Osteocyte (in vitro differentiated cells): ENCODE results near the gene DNAI4. TPM values are rescaled to one million over a fixed set of nuclear protein-coding genes. Genes with fewer than 3 reads are reported as not detected.

ENCODE experiments used
- DNase-seq: peaks from one replicate; pipeline ENCODE4 v3.0.0; 2021; ENCODE audit warnings: mixed read lengths; ENCODE audit not compliant: unreplicated experiment; ENCODE audit errors: extremely low spot score
- H3K27ac Mint-ChIP-seq: one replicate; pipeline ENCODE4 v1.8.0; 2021; ENCODE audit warnings: mild to moderate bottlenecking, mixed read lengths; ENCODE audit not compliant: unreplicated experiment
- H3K27me3 Mint-ChIP-seq: one replicate; pipeline ENCODE4 v1.8.0; 2021; ENCODE audit warnings: mixed read lengths; ENCODE audit not compliant: unreplicated experiment
- H3K36me3 Mint-ChIP-seq: one replicate; pipeline ENCODE4 v1.8.0; 2021; ENCODE audit warnings: mixed read lengths; ENCODE audit not compliant: unreplicated experiment
- H3K4me1 Mint-ChIP-seq: one replicate; pipeline ENCODE4 v1.8.0; 2021; ENCODE audit warnings: mixed read lengths; ENCODE audit not compliant: unreplicated experiment
- H3K4me3 Mint-ChIP-seq: one replicate; pipeline ENCODE4 v1.8.0; 2021; ENCODE audit warnings: mild to moderate bottlenecking, moderate library complexity, mixed read lengths; ENCODE audit not compliant: unreplicated experiment
- H3K9me3 Mint-ChIP-seq: one replicate; pipeline ENCODE4 v1.8.0; 2021; ENCODE audit warnings: mixed read lengths; ENCODE audit not compliant: unreplicated experiment
- CTCF ChIP-seq: fragments of 200-600 bp; sonication (generic); IDR thresholded peaks from 2 replicates; pipeline ENCODE4 v1.5.0; 2021; ENCODE audit warnings: antibody characterized with exemption, mild to moderate bottlenecking, moderate library complexity
- total RNA-seq: library from RNA; stranded (reverse); gene quantifications from 2 replicates; pipeline ENCODE4 v1.2.1, GENCODE V29; 2021

The DNAI4 gene
- total RNA-seq, 1 donor from 2014 or later, result 8.9 TPM

GRCh38 chr1:66779475-66780078 is 145.1 kb downstream of the DNAI4 start:
- Mint-ChIP-seq H3K4me1 (no peaks in the 10 kb centered on the region), H3K4me3 (no peak overlapping the region), H3K9me3 (peaks cover 4% of the 10 kb centered on the region), H3K36me3 (no peaks in the 10 kb centered on the region), H3K27me3 (peaks cover 18% of the 10 kb centered on the region), H3K27ac (no peak overlapping the region)
- no peak for TF ChIP-seq CTCF
- no peak for DNase-seq

DNA sequence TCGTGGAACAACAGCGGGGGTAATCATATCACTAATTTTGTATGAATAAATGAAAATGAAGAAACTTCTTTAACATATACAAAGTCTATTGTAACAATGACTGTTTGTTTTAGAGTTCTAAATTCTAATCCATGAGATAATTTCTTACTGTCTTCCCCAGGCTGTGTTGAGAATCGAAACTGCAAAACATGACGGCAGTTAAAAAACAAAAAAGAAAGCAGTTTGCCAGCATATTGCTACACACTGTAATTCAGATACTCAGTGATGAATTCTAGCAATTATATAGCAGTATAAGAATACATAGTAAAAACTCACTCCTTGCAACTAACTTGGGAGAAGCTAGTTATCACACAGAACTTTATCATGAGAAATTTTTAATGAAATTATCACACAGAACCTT is 145.7 kb downstream of the DNAI4 start:
- Mint-ChIP-seq H3K27ac (no peak overlapping the region), H3K36me3 (no peaks in the 10 kb centered on the region), H3K4me3 (no peak overlapping the region), H3K9me3 (peaks cover 4% of the 10 kb centered on the region), H3K27me3 (peaks cover 15% of the 10 kb centered on the region), H3K4me1 (no peaks in the 10 kb centered on the region)
- DNase-seq, result no peak
- no peak for TF ChIP-seq CTCF

- TF ChIP-seq CTCF, result no peak
These were observed 146.4 kb downstream of the DNAI4 start for GRCh38 chr1:66778266-66778665.

DNA sequence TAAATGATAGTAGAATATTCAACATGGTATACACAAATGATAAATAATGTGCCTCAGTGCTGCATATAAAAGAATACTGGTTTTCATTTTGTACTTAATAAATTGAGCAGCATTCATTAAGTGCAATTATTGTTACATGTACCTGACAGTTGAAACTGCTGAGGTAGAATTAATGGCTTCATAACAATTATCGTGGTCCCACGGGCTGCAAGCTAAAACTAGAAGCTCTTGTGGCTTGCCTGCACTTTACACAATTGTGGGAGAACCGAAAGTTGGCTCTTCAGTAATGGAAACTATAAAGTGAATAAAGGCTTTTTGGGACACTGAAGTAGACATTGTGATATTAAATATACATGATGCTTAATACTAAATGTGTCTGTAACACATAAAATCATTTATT is 146.8 kb downstream of the DNAI4 start:
- TF ChIP-seq CTCF, result no peak
- no peaks in the 10 kb centered on the region for H3K36me3 Mint-ChIP-seq
- no peak for DNase-seq
- H3K4me1 Mint-ChIP-seq, result no peaks in the 10 kb centered on the region
- no peak overlapping the region for H3K27ac Mint-ChIP-seq
- H3K27me3 Mint-ChIP-seq, result peaks cover 15% of the 10 kb centered on the region
- H3K9me3 Mint-ChIP-seq, result peaks cover 4% of the 10 kb centered on the region
- no peak overlapping the region for H3K4me3 Mint-ChIP-seq

More at GRCh38 chr1:66778266-66778665, 146.4 kb downstream of the DNAI4 start:
- Mint-ChIP-seq H3K4me1 (no peaks in the 10 kb centered on the region), H3K27ac (no peak overlapping the region), H3K27me3 (peaks cover 15% of the 10 kb centered on the region), H3K9me3 (peaks cover 4% of the 10 kb centered on the region), H3K36me3 (no peaks in the 10 kb centered on the region), H3K4me3 (no peak overlapping the region)
- DNase-seq, result no peak

DNA sequence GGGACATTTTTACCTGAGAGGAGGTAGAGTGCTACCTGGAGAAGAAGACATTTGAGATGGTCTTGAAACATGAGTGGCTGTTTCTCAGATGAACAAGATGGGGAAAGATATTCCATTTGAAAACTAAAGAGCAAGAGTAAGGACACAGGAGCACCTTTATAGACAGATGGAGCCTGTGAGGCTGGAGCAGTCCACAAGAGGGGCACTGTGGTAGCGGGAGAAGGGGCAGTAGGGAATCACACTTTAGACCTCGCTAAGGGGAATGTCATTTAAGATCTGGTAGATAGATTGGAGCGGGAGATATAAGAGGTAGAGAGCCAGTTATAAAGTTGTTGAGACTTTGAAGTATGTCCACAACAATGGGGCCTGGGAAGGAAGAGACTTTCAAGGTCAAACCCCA is 149.0 kb downstream of the DNAI4 start:
- Mint-ChIP-seq H3K4me3 (no peak overlapping the region), H3K27ac (no peak overlapping the region), H3K27me3 (peaks cover 15% of the 10 kb centered on the region), H3K4me1 (no peaks in the 10 kb centered on the region), H3K9me3 (no peaks in the 10 kb centered on the region), H3K36me3 (no peaks in the 10 kb centered on the region)
- no peak for DNase-seq
- TF ChIP-seq CTCF, result no peak
